HCT116 (cell line): ENCODE results near the gene ZNF473. TPM values are rescaled to one million over a fixed set of nuclear protein-coding genes. Genes with fewer than 3 reads are reported as not detected.

ENCODE experiments used
- ATAC-seq: fragments of 200-7000 bp; cut with Tn5 transposase; 2 replicates; pipeline ENCODE4 v1.9.1; 2020; ENCODE audit warnings: mild to moderate bottlenecking, moderate library complexity
- BruUV-seq: library from RNA; stranded (reverse); fragments of 400-500 nt; replicated peaks from 2 replicates; lab custom pipeline; 2021; lab: Mats Ljungman, UMichigan
- CTCF ChIA-PET: fragments of 300-600 bp; sonication (Branson Sonifier 250); formaldehyde crosslinking; loops from one replicate; lab custom pipeline; 2021; ENCODE audit warnings: antibody characterized with exemption; lab: Charles Lee
- POLR2A ChIA-PET: fragments of 300-600, 350-600 bp; sonication (Branson Sonifier 250); formaldehyde crosslinking; loops from one replicate; lab custom pipeline; 2021; ENCODE audit warnings: antibody characterized with exemption; lab: Charles Lee
- RAD21 ChIA-PET, 2 experiments: fragments of 300-600 bp; sonication (Branson Sonifier 250); formaldehyde crosslinking; loops; one replicate each; lab custom pipeline; 2023; ENCODE audit warnings: low total read pairs in 2 of 2; ENCODE audit not compliant: uncharacterized antibody in 2 of 2, unreplicated experiment in 2 of 2, low non-redundant PET in 1 of 2; lab: Charles Lee
- DNase-seq: peaks from one replicate; pipeline ENCODE4 v3.0.0-alpha.2; 2010; ENCODE audit warnings: low read depth, low spot score
- H2AFZ ChIP-seq: fragments of 200-600 bp; shearing (Covaris generic), sonication (generic); 2 replicates; pipeline ENCODE4 v1.6.1; 2017; ENCODE audit warnings: low read depth, mixed run types, mixed read lengths, antibody characterized with exemption, low read length; ENCODE audit not compliant: poor library complexity, severe bottlenecking
- H3K27ac ChIP-seq: 2 replicates; pipeline ENCODE4 v1.5.1; 2012; ENCODE audit warnings: low read depth, low read length
- H3K27me3 ChIP-seq: fragments of 200-600 bp; sonication (generic); 2 replicates; pipeline ENCODE4 v1.6.1; 2016; ENCODE audit warnings: mixed run types, low read length, mixed read lengths; ENCODE audit not compliant: insufficient read depth
- H3K36me3 ChIP-seq, 2 experiments: fragments of 200-500 bp in 1 of 2; fragments of 200-600 bp in 1 of 2; sonication (Bioruptor generic) in 1 of 2; sonication (generic) in 1 of 2; 2 replicates each; pipeline versions ENCODE4 v1.5.1 to v1.6.1; 2014 to 2016; ENCODE audit warnings: low read length in 2 of 2, inconsistent platforms in 1 of 2, mixed read lengths in 1 of 2, mixed run types in 1 of 2; ENCODE audit not compliant: insufficient read depth in 2 of 2, control insufficient read depth in 1 of 2
- H3K4me1 ChIP-seq, 2 experiments: fragments of 200-600 bp in 1 of 2; sonication (generic) in 1 of 2; 2 replicates each; pipeline versions ENCODE4 v1.5.1 to v1.6.1; 2012 to 2017; ENCODE audit warnings: low read length in 2 of 2, inconsistent platforms in 1 of 2, mild to moderate bottlenecking in 1 of 2, mixed read lengths in 1 of 2, mixed run types in 1 of 2, moderate library complexity in 1 of 2; ENCODE audit not compliant: insufficient read depth in 2 of 2, control insufficient read depth in 1 of 2
- H3K4me2 ChIP-seq: fragments of 200-600 bp; sonication (generic); 2 replicates; pipeline ENCODE4 v1.6.1; 2017; ENCODE audit warnings: mixed run types, low read length, mixed read lengths
- H3K4me3 ChIP-seq, 2 experiments: fragments of 200-600 bp in 1 of 2; sonication (generic) in 1 of 2; replicated peaks in 1 of 2; 2 replicates each; pipeline ENCODE4 v1.5.1; 2011 to 2016; ENCODE audit warnings: low read length in 2 of 2, control low read depth in 1 of 2, low read depth in 1 of 2, mild to moderate bottlenecking in 1 of 2, mixed read lengths in 1 of 2, mixed run types in 1 of 2
- H3K79me2 ChIP-seq: fragments of 200-600 bp; sonication (generic); 2 replicates; pipeline ENCODE4 v1.6.1; 2017; ENCODE audit warnings: mild to moderate bottlenecking, mixed run types, low read length, moderate library complexity, mixed read lengths; ENCODE audit not compliant: insufficient read depth
- H3K9ac ChIP-seq: fragments of 200-600 bp; sonication (generic); 2 replicates; pipeline ENCODE4 v1.6.1; 2016; ENCODE audit warnings: low read length, mixed read lengths
- H3K9me2 ChIP-seq: fragments of 200-600 bp; sonication (generic), shearing (Covaris generic); 2 replicates; pipeline ENCODE4 v1.6.1; 2017; ENCODE audit warnings: mixed run types, mild to moderate bottlenecking, moderate library complexity; ENCODE audit not compliant: insufficient read depth
- H3K9me3 ChIP-seq, 2 experiments: fragments of 200-500 bp in 1 of 2; fragments of 200-600 bp in 1 of 2; sonication (Bioruptor generic) in 1 of 2; sonication (generic) in 1 of 2; 2 replicates each; pipeline ENCODE4 v1.6.1; 2014 to 2017; ENCODE audit warnings: low read length in 2 of 2, mixed read lengths in 2 of 2, inconsistent platforms in 1 of 2, low read depth in 1 of 2, mild to moderate bottlenecking in 1 of 2, mixed run types in 1 of 2, moderate library complexity in 1 of 2; ENCODE audit not compliant: control insufficient read depth in 1 of 2, insufficient read depth in 1 of 2
- H4K20me1 ChIP-seq: fragments of 200-600 bp; sonication (generic), shearing (Covaris generic); 2 replicates; pipeline ENCODE4 v1.6.1; 2017; ENCODE audit warnings: mixed run types, mild to moderate bottlenecking, moderate library complexity; ENCODE audit not compliant: insufficient read depth
- CEBPB ChIP-seq: IDR thresholded peaks from 2 replicates; pipeline ENCODE4 v1.6.1; 2012; ENCODE audit warnings: low read depth
- EGR1 ChIP-seq: IDR thresholded peaks from 2 replicates; pipeline ENCODE4 v1.6.1; 2012; ENCODE audit warnings: low read depth
- ELF1 ChIP-seq: IDR thresholded peaks from 2 replicates; pipeline ENCODE4 v1.6.1; 2012; ENCODE audit warnings: low read depth, borderline replicate concordance
- FOSL1 ChIP-seq: IDR thresholded peaks from 2 replicates; pipeline ENCODE4 v1.6.1; 2012; ENCODE audit warnings: low read depth
- POLR2A ChIP-seq: IDR thresholded peaks from 2 replicates; pipeline ENCODE4 v1.7.0; 2011; ENCODE audit warnings: borderline replicate concordance; ENCODE audit not compliant: insufficient read depth, insufficient read length; ENCODE audit errors: extremely low read depth
- POLR2AphosphoS5 ChIP-seq: IDR thresholded peaks from 2 replicates; pipeline ENCODE4 v1.6.1; 2011; ENCODE audit warnings: mild to moderate bottlenecking, low read depth, low read length, moderate library complexity
- SIN3A ChIP-seq: IDR thresholded peaks from 2 replicates; pipeline ENCODE4 v1.6.1; 2012; ENCODE audit warnings: low read depth
- SP1 ChIP-seq: IDR thresholded peaks from 2 replicates; pipeline ENCODE4 v1.6.1; 2012; ENCODE audit warnings: low read depth
- TCF7L2 ChIP-seq: IDR thresholded peaks from 2 replicates; pipeline ENCODE4 v1.7.0; 2011; ENCODE audit warnings: borderline replicate concordance, inconsistent platforms; ENCODE audit not compliant: insufficient read depth, insufficient read length; ENCODE audit errors: extremely low read depth
- YY1 ChIP-seq: IDR thresholded peaks from 2 replicates; pipeline ENCODE4 v1.6.1; 2011; ENCODE audit warnings: low read length, low read depth, moderate library complexity, mild to moderate bottlenecking; ENCODE audit not compliant: insufficient replicate concordance; ENCODE audit errors: extremely low read depth
- ZNF274 ChIP-seq: fragments of 200-500 bp; sonication (Bioruptor generic); IDR thresholded peaks from 2 replicates; pipeline ENCODE4 v1.6.1; 2014; ENCODE audit warnings: mild to moderate bottlenecking, low read depth, low read length, inconsistent platforms
- intact Hi-C: fragments of 100-400 bp; cut with micrococcal nuclease; formaldehyde crosslinking; loops from 2 replicates; pipeline ENCODE4 v1.10.0; 2022
- total RNA-seq: library from RNA; stranded (reverse); gene quantifications from one replicate; pipeline ENCODE4 v1.2.1, GENCODE V29; 2021; ENCODE audit not compliant: unreplicated experiment
- TF ChIP-seq, protein P1 (sequence below): IDR thresholded peaks from 2 replicates; pipeline ENCODE4 v1.6.1; 2011; ENCODE audit warnings: mild to moderate bottlenecking, low read length, moderate library complexity; ENCODE audit not compliant: insufficient replicate concordance; ENCODE audit errors: extremely low read depth
- TF ChIP-seq, protein P2 (sequence below): IDR thresholded peaks from 2 replicates; pipeline ENCODE4 v1.6.1; 2012
- TF ChIP-seq, protein P3 (sequence below): IDR thresholded peaks from 2 replicates; pipeline ENCODE4 v1.6.1; 2012

The ZNF473 gene
- total RNA-seq, 1 experiment from 2014 or later, result 19.8 TPM

DNA sequence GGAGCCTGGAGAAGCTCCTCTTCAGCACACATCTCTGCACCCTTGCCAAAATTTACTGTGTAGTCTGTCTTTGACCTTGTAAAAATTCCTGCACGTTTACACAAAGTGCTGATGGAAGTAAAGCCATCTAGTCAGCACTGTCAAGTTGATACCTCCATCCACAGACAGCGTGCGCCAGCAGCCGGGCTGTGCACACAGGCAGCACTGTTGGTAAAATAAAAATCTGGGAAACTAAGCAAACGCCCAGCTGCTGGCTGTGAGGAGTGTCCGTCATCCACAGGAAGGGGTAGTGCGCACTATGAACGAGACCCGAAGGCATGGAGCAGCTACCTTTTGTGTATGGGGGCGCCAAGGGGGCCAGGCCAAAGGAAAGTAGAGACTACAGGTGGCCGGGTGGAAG lies 47.5 kb upstream of the ZNF473 start:
- DNase-seq (no peak), ATAC-seq (no peak)
- Histone ChIP-seq H3K27ac (no peak overlapping the region), H3K9me2 (no peaks in the 10 kb centered on the region), H3K79me2 (no peaks in the 10 kb centered on the region), H4K20me1 (no peaks in the 10 kb centered on the region), H3K4me1 (no peaks in the 10 kb centered on the region), H2AFZ (no peak overlapping the region), H3K27me3 (no peaks in the 10 kb centered on the region), H3K36me3 (peaks cover 0 to 2% of the 10 kb centered on the region in 2 experiments; a peak in 1 of 4 replicates), H3K4me2 (no peak overlapping the region), H3K9ac (no peak overlapping the region), H3K9me3 (no peaks in the 10 kb centered on the region), H3K4me3 (no peak overlapping the region)
- CTCF ChIA-PET, result no interaction called here
- POLR2A ChIA-PET, result no interaction called here
- intact Hi-C loops, result no loop called here
- RAD21 ChIA-PET, result no interaction called here
- no TSS peak for BruUV-seq
- TF ChIP-seq, protein P1, sequence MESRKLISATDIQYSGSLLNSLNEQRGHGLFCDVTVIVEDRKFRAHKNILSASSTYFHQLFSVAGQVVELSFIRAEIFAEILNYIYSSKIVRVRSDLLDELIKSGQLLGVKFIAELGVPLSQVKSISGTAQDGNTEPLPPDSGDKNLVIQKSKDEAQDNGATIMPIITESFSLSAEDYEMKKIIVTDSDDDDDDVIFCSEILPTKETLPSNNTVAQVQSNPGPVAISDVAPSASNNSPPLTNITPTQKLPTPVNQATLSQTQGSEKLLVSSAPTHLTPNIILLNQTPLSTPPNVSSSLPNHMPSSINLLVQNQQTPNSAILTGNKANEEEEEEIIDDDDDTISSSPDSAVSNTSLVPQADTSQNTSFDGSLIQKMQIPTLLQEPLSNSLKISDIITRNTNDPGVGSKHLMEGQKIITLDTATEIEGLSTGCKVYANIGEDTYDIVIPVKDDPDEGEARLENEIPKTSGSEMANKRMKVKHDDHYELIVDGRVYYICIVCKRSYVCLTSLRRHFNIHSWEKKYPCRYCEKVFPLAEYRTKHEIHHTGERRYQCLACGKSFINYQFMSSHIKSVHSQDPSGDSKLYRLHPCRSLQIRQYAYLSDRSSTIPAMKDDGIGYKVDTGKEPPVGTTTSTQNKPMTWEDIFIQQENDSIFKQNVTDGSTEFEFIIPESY, result no peak
- TF ChIP-seq YY1 (no peak), TCF7L2 (no peak), CEBPB (no peak), SIN3A (no peak), EGR1 (no peak), FOSL1 (no peak), ELF1 (no peak), SP1 (no peak), ZNF274 (no peak), POLR2A (no peak), POLR2AphosphoS5 (no peak)
- TF ChIP-seq, protein P2, sequence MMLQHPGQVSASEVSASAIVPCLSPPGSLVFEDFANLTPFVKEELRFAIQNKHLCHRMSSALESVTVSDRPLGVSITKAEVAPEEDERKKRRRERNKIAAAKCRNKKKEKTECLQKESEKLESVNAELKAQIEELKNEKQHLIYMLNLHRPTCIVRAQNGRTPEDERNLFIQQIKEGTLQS, result no peak
- TF ChIP-seq, protein P3, sequence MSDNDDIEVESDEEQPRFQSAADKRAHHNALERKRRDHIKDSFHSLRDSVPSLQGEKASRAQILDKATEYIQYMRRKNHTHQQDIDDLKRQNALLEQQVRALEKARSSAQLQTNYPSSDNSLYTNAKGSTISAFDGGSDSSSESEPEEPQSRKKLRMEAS, result no peak
